ENCODE data around the gene LRP8. TPM values are rescaled to one million over a fixed set of nuclear protein-coding genes. Genes with fewer than 3 reads are reported as not detected.

Gene LRP8
- total RNA-seq, 1 donor from 2014 or later = 43.5 TPM

DNA sequence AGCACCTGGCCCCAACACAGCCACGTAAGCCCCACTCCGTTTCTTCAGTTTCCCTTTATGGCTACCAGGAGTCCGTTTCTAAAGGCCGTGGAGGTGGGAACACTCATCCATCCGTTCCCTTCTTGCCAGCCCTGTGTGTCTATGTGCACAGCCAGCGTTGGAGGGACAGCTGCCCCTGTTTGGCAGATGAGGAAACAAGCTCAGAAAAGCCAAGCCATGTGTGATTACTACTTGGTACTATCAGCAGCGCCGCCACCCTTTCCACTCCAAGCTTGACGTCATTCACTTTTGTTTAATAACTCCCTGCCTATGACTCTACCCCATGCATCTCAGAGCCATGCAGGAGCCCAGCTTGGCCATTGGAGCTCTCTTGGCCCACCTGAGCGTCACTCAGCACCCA lies 3.5 kb downstream of the LRP8 start:
- no peak for DNase-seq (ENCODE audit: low read depth, low spot score)

- no peak for DNase-seq (ENCODE audit: low read depth, low spot score)
Measured at GRCh38 chr1:53323316-53323715, 4.6 kb downstream of the LRP8 start.

DNA sequence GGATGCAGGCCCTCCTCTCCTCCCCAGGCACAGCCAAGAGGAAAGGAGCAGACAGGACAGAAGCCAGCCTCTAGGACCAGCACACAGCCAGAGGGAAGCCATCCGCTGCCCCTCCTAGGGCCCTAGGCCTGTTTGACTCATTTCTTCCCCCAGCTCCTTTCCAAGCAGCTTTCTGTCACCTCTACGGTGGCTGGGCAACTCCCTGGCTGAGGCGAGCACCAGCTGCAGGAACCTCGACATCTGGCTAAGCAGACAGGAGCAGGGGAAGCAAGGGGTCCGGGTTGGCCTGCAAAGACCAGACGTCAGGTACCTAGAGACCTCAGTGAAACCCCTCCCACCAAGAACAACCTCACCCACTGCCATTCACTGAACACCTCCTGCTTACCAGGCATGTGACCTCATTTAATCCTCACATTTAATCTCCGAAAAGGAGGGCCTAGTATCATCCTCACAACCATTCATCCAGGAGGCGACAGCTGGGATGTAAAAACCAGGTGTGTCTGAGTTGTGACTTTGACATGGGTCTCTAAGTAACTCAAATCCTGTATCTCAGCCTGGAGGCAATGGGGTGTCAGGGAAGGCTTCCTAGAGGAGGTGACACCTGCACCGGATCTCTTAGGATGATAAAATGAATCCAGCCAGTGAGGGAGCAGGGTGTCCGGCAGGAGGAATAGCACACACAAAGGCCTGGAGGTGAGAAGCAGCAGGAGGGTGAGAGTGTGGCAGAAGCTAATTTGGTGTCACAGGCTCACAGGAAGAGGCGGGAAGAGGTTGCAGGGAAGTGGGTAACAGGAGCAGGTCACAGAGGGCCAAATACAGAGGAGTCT lies 5.9 kb downstream of the LRP8 start:
- no peak for DNase-seq (ENCODE audit: low read depth, low spot score)

DNA sequence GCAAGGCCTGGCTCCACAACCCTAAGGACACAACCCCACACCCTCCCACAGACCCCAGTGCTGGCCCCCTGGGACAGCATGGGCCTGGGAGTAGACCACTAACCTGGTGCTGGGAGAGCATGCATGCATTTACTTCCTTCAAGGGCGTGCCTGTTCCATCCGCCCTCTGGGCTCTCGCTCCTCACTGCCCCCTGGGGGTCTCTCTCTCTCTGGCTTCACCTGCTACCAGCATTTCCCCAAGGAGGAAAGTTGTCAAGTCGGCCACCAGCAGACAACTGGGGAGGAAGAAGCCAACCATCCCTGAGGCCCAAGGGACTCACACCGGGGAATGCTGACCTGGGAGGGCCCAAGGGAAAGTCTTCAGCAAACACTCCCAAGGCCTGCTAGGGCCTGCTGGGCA lies 6.5 kb downstream of the LRP8 start:
- DNase-seq (ENCODE audit: low read depth, low spot score) = no peak

GRCh38 chr1:53320646-53321045 lies 7.2 kb downstream of the LRP8 start:
- DNase-seq (ENCODE audit: low read depth, low spot score) = no peak

GRCh38 chr1:53319296-53320101 lies 8.4 kb downstream of the LRP8 start:
- no peak for DNase-seq (ENCODE audit: low read depth, low spot score)

DNA sequence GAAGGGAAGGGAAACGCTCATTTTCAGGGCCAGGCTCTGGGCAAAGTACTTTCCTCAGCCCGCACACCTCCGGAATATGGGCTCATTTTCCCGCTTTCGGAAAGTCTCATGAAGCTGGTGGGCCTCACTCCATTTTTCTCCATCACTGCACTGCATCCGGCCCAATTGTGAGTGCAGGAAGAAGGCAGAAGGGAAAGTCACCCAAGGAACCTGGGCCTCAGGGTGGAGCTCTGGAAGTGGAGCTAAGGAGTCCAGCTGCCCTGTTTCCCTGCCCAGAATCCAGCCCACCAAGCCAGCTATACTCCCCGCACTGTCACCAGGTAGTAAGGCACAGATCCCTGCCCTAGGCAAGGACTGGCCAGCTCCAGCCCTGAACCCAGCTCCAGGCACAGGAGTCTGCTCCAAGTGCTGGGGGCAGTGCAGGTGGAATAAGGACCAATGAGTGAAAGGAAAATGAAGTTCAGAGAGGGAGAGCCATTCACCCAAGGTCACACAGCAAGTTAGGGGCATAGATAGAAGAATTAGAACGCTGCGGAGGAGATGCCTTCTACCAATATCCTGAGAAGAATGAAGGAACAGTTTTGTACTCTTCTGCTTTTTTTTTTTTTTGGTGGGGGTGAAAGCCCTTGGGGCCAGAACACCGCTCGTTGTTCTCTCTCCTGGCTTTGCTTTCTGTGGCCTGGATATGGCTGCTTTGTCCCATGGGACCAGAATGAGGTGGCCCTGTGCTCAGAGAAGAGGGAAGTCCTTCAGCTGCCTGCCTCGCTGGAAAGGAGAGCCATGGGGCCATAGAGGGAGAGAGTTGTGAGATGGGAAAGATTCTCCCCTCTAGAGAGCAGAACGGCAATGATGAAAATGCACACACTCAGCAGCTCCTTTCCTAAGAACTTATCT lies 10.0 kb downstream of the LRP8 start:
- DNase-seq (ENCODE audit: low read depth, low spot score) = no peak

DNA sequence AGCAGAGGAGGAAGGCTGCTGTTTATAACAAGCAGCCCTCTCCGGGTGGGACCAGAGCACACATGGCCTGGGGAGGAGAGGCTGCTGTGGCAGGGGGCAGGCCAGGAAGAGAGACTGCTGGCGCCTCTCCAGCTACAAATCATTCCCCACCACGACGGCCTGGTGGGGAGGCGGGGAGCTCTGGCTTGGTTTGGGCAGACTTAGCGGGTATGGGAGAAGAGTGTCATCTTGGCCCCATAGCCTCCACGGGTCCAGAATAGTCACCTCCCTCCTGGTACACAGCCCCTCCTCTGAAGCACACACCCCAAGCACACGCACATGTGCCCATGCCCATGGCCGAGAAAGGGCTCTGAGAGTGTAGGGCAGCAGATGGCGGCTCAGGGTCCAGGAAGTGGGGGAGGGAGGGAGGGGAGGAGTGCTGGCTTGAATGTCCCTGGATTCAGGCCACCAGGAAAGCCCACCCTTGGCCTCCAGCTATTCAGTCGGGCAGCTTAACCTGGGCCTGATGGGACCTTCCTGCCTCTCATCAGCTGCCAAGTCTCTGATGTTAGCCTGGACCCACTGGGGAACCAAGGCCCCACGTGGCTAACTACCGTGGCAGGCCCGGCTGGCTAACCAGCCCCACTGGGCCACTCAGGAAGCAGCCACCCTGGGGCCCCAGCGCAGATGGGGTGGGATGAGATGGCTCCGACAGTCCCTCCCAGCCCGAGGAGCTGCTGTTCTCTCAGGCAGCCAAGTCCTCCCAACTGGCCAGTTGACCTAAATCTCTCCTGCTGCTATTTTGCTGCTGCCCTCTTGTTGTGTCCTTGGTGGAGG lies 10.9 kb downstream of the LRP8 start:
- no peak for DNase-seq (ENCODE audit: low read depth, low spot score)

DNA sequence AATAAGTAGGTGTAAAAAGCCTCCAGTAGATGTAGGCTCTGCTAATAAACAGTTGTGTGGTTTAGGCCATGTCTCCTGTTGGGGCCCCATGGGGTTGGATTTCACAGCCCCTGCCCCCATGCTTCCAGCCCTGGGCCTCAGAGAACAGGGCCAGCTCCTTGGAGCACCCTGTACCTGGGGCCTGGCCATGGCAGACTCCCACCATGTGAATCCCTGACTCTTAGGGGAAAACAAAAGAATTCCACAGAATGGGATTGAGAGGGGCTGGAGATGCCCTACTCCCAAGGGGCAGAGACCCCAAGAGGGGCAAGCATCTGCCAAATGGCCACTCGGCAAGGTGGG lies 11.5 kb downstream of the LRP8 start:
- no peak for DNase-seq (ENCODE audit: low read depth, low spot score)

DNA sequence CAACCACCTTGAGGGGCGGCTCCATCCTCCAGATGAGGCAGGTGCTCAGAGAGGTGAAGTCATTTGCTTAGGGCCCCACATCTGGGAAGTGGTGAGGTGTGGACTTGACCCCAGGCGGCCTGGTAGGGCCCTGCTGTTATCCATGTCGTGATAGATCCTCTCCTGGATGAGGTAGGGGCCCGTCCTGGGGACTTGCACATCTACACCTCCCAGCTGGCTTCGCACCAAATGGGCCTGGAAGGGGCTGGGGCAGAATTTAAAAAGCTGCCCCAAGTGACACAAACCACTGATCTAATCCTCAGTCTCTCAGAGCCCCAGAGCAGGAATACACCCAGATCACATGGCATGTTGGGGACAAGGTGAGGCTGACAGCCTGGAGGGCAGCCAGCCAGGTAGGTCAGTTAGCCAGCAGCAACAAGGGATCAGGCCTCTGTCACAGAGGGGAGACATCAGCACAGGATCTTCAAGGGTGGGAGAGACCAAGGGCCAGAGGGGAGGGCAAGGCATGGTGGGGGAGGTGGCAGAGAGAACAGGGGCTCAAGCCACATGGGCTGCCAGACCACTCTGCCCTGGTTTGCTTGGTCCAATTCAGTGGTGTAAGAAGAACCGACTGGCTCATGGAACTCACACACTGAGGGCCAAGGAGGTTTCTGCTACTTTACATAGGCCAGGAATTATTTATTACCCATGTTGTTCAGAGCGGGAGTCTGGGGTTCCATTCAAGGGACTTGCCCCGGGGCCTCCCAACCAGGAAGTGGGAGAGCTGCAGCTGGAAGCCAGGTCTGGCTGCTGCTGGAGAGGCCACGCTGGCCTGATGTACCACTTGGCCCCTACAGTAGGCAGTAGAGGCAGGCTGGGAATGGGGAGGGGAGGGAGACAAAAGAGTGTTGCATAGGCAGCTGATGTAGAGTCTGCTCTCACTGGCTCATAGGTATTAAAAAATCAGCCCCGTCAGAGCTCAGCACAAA lies 12.1 kb downstream of the LRP8 start:
- DNase-seq (ENCODE audit: low read depth, low spot score) = no peak

GRCh38 chr1:53315046-53315445 lies 12.8 kb downstream of the LRP8 start:
- DNase-seq (ENCODE audit: low read depth, low spot score) = no peak

DNA sequence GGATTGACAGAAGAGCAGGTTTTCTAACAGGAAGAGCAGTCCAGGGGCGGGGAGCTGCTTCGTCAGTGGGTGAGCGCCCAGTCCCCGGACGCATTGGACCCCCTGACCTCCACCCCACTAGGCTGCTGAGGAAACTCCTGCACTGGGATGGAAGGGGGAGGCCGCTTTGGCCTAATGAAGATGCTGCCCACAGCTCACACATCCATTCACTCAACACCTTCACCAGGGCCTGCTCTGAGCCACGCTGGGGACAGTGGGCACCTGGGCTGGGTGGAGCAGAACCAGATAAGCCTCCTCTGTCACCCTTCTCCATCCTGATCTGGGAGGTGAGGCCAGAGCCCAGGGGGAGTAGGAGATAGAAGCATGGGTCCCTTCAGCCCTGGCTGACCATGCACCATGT lies 13.3 kb downstream of the LRP8 start:
- no peak for DNase-seq (ENCODE audit: low read depth, low spot score)

- no peak for DNase-seq (ENCODE audit: low read depth, low spot score)
Measured at GRCh38 chr1:53314096-53314495, 13.8 kb downstream of the LRP8 start.

GRCh38 chr1:53313556-53313955 lies 14.3 kb downstream of the LRP8 start:
- DNase-seq (ENCODE audit: low read depth, low spot score) = no peak

GRCh38 chr1:53311702-53312305 lies 16.1 kb downstream of the LRP8 start:
- no peak for DNase-seq (ENCODE audit: low read depth, low spot score)

- DNase-seq (ENCODE audit: low read depth, low spot score) = no peak
Measured at GRCh38 chr1:53310847-53311681, 16.8 kb downstream of the LRP8 start.

DNA sequence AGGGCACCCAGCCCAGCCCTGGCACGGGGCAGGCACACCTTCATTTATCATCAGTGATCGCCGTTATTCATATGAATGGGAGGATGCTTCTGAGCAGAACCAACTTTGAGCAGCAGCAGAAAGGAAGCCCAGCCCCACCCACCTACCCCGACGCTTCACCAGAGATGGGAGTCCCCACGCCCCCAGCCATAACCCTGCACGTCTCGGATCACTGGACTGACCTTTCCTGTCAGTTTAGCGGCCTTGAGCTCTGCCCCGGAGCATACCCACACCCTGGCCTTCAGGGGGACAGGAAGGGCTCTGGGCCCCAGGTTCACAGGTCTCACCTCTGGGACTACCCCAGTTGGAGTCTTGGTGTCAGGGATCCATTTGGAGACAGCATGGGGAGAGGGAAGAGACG lies 18.1 kb downstream of the LRP8 start:
- DNase-seq (ENCODE audit: low read depth, low spot score) = no peak

DNA sequence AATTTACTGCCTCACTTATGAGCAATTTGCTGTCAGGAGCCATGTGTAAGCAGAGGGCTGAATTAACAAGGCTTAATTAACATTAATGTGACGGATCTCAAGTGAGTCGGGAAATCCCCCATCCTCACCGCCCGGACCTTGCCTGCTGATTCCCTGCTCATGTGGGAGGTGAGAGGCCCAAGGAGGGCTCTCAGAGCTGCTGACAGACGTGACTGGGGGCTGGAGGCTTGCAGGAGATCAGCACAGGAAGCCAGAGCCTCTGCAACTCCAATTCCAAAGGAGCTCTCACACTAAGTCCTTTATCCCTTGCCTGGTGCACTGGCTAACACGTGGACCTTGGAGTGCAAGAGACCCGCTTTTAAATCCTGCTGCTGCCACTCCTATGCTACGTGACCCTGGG lies 19.4 kb downstream of the LRP8 start:
- DNase-seq (ENCODE audit: low read depth, low spot score) = no peak

- no peak for DNase-seq (ENCODE audit: low read depth, low spot score)
Measured at GRCh38 chr1:53307037-53307436, 20.8 kb downstream of the LRP8 start.
